Neural cell (in vitro differentiated cells): Measurements from ENCODE around the gene P2RX6.

Experiments
- EZH2 ChIP-seq: fragments of 200-600, 300-800 bp; shearing (Covaris generic), sonication (generic); IDR thresholded peaks from 2 replicates; pipeline ENCODE4 v1.6.1; 2014; ENCODE audit warnings: antibody characterized with exemption, low read length, borderline replicate concordance, mild to moderate bottlenecking; ENCODE audit not compliant: insufficient read depth, poor library complexity, severe bottlenecking
- REST ChIP-seq: IDR thresholded peaks from 2 replicates; pipeline ENCODE4 v1.6.1; 2012; ENCODE audit warnings: borderline replicate concordance

- TF ChIP-seq REST = no peak
- no peak for TF ChIP-seq EZH2
Observed at GRCh38 chr22:20983081-20983771, 31.7 kb upstream of the P2RX6 start.
